ENCODE data around the gene PDZD2. TPM values are rescaled to one million over a fixed set of nuclear protein-coding genes. Genes with fewer than 3 reads are reported as not detected.

The PDZD2 gene
- total RNA-seq, 4 donors from 2014 or later: 34.1 to 91.4 (median 51.0) TPM

DNA sequence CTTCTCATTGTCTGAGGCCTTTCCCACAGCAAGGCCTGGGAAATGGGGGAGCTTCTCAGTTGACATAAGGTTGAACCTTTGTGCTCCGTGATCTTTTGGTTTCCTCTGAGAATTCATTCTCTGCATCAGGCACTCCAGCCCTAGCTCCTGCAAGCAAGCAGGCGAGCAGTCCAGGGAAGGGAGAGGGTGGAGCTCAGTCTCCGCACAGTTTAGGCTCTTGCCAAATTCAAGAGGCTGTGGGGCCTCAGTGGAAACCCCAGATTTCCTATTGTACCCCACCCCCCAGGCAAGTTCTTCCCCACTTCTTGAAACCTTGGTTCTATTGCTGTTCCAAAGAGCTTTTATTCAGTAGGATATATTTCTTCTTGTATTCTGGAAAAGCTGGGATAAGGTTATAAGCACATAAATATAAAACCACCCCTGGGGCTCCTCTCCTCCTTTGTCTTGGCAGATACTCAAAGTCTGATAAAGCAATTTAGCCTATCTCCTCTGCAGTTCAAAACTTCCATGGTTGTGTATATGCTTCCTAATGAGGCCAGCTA lies 147.2 kb downstream of the PDZD2 start:
- TF ChIP-seq, protein P1, sequence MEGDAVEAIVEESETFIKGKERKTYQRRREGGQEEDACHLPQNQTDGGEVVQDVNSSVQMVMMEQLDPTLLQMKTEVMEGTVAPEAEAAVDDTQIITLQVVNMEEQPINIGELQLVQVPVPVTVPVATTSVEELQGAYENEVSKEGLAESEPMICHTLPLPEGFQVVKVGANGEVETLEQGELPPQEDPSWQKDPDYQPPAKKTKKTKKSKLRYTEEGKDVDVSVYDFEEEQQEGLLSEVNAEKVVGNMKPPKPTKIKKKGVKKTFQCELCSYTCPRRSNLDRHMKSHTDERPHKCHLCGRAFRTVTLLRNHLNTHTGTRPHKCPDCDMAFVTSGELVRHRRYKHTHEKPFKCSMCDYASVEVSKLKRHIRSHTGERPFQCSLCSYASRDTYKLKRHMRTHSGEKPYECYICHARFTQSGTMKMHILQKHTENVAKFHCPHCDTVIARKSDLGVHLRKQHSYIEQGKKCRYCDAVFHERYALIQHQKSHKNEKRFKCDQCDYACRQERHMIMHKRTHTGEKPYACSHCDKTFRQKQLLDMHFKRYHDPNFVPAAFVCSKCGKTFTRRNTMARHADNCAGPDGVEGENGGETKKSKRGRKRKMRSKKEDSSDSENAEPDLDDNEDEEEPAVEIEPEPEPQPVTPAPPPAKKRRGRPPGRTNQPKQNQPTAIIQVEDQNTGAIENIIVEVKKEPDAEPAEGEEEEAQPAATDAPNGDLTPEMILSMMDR (IDR thresholded peaks at IDR 0.05; ENCODE audit: low read depth): no peak

DNA sequence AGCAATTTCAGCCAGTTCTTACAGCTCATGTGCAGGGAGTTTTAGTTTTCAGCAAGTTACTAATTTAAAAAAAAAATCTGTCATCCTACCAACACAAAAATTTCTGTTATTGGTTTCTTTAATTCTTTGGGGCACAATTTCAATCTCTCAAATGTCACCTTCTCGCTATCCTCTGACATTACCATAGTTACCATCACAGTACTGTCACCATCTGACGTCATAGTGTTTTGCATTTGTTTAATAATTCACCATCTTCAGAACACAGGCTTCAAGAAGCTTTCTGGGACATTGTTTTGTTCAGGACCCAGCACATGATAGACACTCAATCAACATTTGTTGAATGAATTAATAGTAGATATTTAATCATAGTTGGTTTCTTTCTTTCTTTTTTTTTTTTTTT lies 155.1 kb downstream of the PDZD2 start:
- TF ChIP-seq, protein P1 (IDR thresholded peaks at IDR 0.05; ENCODE audit: low read depth): no peak

DNA sequence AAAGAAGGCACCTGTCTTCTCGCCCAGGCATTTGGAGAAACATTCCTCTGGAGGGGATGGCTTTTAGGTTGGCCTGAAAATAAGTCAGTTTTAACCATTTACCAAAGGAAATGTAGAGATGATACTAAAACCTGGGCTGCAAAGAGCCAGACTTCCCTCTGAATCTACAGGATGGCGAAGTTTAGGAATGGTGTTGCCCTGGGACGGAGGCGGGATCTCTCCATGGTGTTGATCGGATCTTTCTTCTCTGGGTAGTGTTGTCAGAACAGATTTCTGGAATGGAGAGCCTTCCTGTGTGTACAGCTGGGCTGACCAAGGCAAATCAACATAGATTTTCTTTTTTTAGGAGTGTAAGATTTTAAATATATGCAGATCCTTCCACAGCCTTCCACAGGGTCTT lies 159.2 kb downstream of the PDZD2 start:
- TF ChIP-seq, protein P1 (IDR thresholded peaks at IDR 0.05; ENCODE audit: low read depth): no peak

DNA sequence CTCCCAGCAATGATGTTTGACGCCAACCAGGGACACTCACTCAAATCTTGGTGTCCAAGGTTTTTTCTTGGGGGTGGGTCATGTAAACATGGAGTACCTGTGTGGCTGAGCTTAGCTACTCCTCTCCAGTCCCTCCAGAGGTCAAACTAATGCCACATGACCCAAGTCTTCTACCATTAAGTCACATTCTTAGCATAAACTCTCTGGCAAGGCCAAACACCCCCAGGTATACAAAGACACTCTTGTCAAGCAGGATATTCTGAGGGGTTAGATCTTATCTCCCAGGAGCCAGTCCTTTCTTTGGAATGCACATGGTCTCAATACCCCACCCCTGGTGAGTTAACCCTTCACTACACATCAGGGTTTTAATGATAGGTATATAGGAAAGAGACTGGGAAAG lies 161.4 kb downstream of the PDZD2 start:
- TF ChIP-seq, protein P1 (IDR thresholded peaks at IDR 0.05; ENCODE audit: low read depth): no peak

DNA sequence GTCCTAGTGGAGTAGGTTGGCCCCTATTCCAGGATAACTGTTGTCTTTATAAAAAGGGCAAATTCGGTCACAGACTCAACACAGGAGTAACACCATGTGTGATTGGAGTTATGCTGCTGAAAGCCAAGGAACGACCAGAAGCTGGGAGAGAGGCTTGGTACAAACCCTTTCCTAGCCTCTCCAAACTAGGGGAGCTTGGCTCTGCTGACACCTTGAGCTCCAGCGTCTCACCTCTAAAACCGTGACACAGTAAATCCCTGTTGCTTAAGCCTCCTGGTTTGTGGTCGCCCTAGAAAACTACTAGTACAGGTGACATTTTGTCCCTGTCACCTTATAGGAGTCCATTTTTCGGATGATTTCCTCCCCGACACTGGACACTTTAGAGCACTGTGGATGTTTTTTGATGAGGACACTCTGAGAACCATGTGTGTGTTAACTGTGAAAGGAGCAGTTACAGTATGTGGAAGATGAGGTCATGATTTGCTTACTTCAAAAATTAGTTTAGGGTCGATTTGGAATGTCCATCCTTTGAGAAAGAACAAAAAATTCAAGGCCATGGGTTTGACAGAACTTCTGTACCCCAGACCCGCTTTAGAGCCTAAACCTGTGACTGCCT lies 167.0 kb downstream of the PDZD2 start:
- TF ChIP-seq, protein P1 (IDR thresholded peaks at IDR 0.05; ENCODE audit: low read depth): no peak

DNA sequence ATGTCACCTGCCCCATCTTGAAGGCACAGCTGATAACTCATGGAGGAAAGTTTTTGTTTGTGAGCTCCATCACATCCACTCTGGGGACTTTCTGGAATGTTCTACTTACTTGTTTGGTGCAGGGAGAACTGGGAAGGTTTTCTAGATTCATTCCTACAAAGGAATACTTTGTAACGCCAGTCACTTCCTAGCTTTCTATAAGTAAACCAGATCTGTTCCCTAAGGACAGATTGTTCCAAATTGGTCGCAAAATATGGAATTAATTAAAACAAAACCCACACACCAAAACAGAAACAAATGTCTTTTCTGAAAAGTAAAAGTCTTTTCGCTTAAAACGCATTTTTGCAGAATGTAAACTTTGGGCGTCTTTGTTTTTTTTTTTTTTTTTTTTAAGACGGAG lies 167.6 kb downstream of the PDZD2 start:
- TF ChIP-seq, protein P1 (IDR thresholded peaks at IDR 0.05; ENCODE audit: low read depth): no peak

DNA sequence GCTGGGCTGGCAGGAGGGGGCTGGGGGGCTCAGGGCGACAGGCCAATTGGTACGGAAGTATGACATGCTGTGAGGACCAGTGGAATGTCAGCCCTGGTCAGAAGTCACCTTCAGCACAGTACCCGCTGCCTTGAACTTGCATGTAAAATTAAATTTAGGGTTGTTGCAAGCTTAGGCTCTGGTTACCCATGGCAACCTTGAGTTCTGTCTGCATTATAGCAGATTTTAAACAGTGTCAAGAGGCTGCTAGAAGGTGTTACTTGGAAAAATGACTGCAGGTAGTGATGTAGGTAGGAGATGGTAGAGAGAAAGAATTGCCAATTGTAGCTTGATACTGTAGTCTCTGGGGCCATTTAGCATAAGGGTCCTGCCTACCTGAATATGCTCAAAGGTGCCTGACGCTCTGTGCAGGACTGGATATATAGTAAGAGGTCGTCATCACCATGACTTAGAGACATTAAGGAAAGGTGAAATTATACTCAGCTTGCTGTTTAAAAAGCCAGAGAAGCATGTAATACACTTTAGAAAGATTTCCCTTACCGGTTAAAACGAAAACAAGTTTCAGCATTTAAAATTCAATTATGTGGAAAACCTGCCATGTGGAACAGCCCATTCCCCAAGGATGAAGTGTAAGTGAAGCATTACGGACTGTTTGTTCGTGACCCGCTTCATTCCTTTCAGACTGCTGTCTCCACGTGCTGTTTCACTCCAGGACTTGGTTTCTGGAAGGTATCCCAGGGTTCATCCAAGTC lies 169.0 kb downstream of the PDZD2 start:
- TF ChIP-seq, protein P1 (IDR thresholded peaks at IDR 0.05; ENCODE audit: low read depth): no peak

Measured in subcutaneous adipose tissue (tissue), 4 donors.